Measurements from ENCODE around the gene UQCRC2.
"Not testable (repeated sequence)": the region's sequence is repeated elsewhere in the genome, so short reads cannot be mapped to it uniquely, and the experiment has no call there.

UQCRC2 gene

GRCh38 chr16:22016927-22017326 lies 63.8 kb downstream of the UQCRC2 start:
- no peak for FAIRE-seq
- TF ChIP-seq TAF1 (IDR thresholded peaks at IDR 0.05; ENCODE audit: borderline replicate concordance, low read depth, low read length): no peak
- TF ChIP-seq POLR2A (IDR thresholded peaks at IDR 0.05; ENCODE audit: low read depth, low read length): no peak
- no peak for TF ChIP-seq POLR2AphosphoS5 (IDR thresholded peaks at IDR 0.05; ENCODE audit: low read depth, low read length)
- no peak for DNase-seq (ENCODE audit: insufficient read length)

- DNase-seq (ENCODE audit: insufficient read length) (no peak), FAIRE-seq (no peak)
- TF ChIP-seq POLR2A (IDR thresholded peaks at IDR 0.05; ENCODE audit: low read depth, low read length): no peak
- TF ChIP-seq TAF1 (IDR thresholded peaks at IDR 0.05; ENCODE audit: borderline replicate concordance, low read depth, low read length): no peak
- TF ChIP-seq POLR2AphosphoS5 (IDR thresholded peaks at IDR 0.05; ENCODE audit: low read depth, low read length): no peak
These were observed 65.4 kb downstream of the UQCRC2 start for GRCh38 chr16:22018559-22018958.

GRCh38 chr16:22022151-22022550 lies 69.0 kb downstream of the UQCRC2 start:
- TF ChIP-seq POLR2AphosphoS5 (IDR thresholded peaks at IDR 0.05; ENCODE audit: low read depth, low read length): no peak
- no peak for TF ChIP-seq TAF1 (IDR thresholded peaks at IDR 0.05; ENCODE audit: borderline replicate concordance, low read depth, low read length)
- no peak for TF ChIP-seq POLR2A (IDR thresholded peaks at IDR 0.05; ENCODE audit: low read depth, low read length)
- no peak for DNase-seq (ENCODE audit: insufficient read length)

GRCh38 chr16:22023505-22023904 lies 70.3 kb downstream of the UQCRC2 start:
- FAIRE-seq (peak; percentile 72), DNase-seq (ENCODE audit: insufficient read length) (no peak)
- no peak for TF ChIP-seq POLR2A (IDR thresholded peaks at IDR 0.05; ENCODE audit: low read depth, low read length)
- TF ChIP-seq TAF1 (IDR thresholded peaks at IDR 0.05; ENCODE audit: borderline replicate concordance, low read depth, low read length): no peak
- TF ChIP-seq POLR2AphosphoS5 (IDR thresholded peaks at IDR 0.05; ENCODE audit: low read depth, low read length): no peak

More at GRCh38 chr16:22022151-22022550, 69.0 kb downstream of the UQCRC2 start:
- no peak for FAIRE-seq

- not testable (repeated sequence) for DNase-seq (ENCODE audit: insufficient read length); FAIRE-seq
These were observed 71.6 kb downstream of the UQCRC2 start for GRCh38 chr16:22024785-22025184.

- TF ChIP-seq POLR2AphosphoS5 (IDR thresholded peaks at IDR 0.05; ENCODE audit: low read depth, low read length): no peak
- TF ChIP-seq TAF1 (IDR thresholded peaks at IDR 0.05; ENCODE audit: borderline replicate concordance, low read depth, low read length): no peak
- no peak for TF ChIP-seq POLR2A (IDR thresholded peaks at IDR 0.05; ENCODE audit: low read depth, low read length)
- no peak for DNase-seq (ENCODE audit: insufficient read length)
- FAIRE-seq: peak; percentile 48
These were observed 74.5 kb downstream of the UQCRC2 start for GRCh38 chr16:22027633-22028032.

- DNase-seq (ENCODE audit: insufficient read length): no peak
- FAIRE-seq: no peak
- no peak for TF ChIP-seq TAF1 (IDR thresholded peaks at IDR 0.05; ENCODE audit: borderline replicate concordance, low read depth, low read length)
- no peak for TF ChIP-seq POLR2A (IDR thresholded peaks at IDR 0.05; ENCODE audit: low read depth, low read length)
- TF ChIP-seq POLR2AphosphoS5 (IDR thresholded peaks at IDR 0.05; ENCODE audit: low read depth, low read length): no peak
These were observed 76.5 kb downstream of the UQCRC2 start for GRCh38 chr16:22029632-22030031.

- DNase-seq (ENCODE audit: insufficient read length) (no peak), FAIRE-seq (no peak)
- TF ChIP-seq TAF1 (IDR thresholded peaks at IDR 0.05; ENCODE audit: borderline replicate concordance, low read depth, low read length) (no peak), POLR2A (IDR thresholded peaks at IDR 0.05; ENCODE audit: low read depth, low read length) (no peak), POLR2AphosphoS5 (IDR thresholded peaks at IDR 0.05; ENCODE audit: low read depth, low read length) (no peak)
These were observed 77.1 kb downstream of the UQCRC2 start for GRCh38 chr16:22030087-22030812.

GRCh38 chr16:22031483-22032083 lies 78.4 kb downstream of the UQCRC2 start:
- DNase-seq (ENCODE audit: insufficient read length) (no peak), FAIRE-seq (no peak)
- TF ChIP-seq POLR2A (IDR thresholded peaks at IDR 0.05; ENCODE audit: low read depth, low read length) (no peak), TAF1 (IDR thresholded peaks at IDR 0.05; ENCODE audit: borderline replicate concordance, low read depth, low read length) (no peak), POLR2AphosphoS5 (IDR thresholded peaks at IDR 0.05; ENCODE audit: low read depth, low read length) (no peak)
